ENCODE data around the gene CRIP2.

GRCh38 chr14:105461903-105462302, 12.7 kb upstream of the CRIP2 start:
- TF ChIP-seq CTCF (IDR thresholded peaks at IDR 0.05), result no peak
- no peak for TF ChIP-seq EP300 (IDR thresholded peaks at IDR 0.05)

All from ovary (tissue), 3 donors.